Measurements from ENCODE around the gene WDFY4.

WDFY4 gene

GRCh38 chr10:48958598-48959190 is 274.0 kb downstream of the WDFY4 start:
- Mint-ChIP-seq H3K4me3 (no peak overlapping the region), H3K36me3 (ENCODE audit: low read depth) (no peaks in the 10 kb centered on the region), H3K9me3 (no peaks in the 10 kb centered on the region), H3K4me1 (no peaks in the 10 kb centered on the region), H3K27ac (no peak overlapping the region), H3K27me3 (ENCODE audit: low read depth, poor library complexity) (peaks cover 41% of the 10 kb centered on the region)
- no peak for TF ChIP-seq CTCF (IDR thresholded peaks at IDR 0.05)
- DNase-seq: no peak

- H3K9me3 Mint-ChIP-seq: no peaks in the 10 kb centered on the region
- peaks cover 58% of the 10 kb centered on the region for H3K27me3 Mint-ChIP-seq (ENCODE audit: low read depth, poor library complexity)
- no peaks in the 10 kb centered on the region for H3K36me3 Mint-ChIP-seq (ENCODE audit: low read depth)
- no peaks in the 10 kb centered on the region for H3K4me1 Mint-ChIP-seq
- H3K4me3 Mint-ChIP-seq: no peak overlapping the region
- H3K27ac Mint-ChIP-seq: no peak overlapping the region
- TF ChIP-seq CTCF (IDR thresholded peaks at IDR 0.05): no peak
- no peak for DNase-seq
Observed at GRCh38 chr10:48964038-48964437, 279.4 kb downstream of the WDFY4 start.

- Mint-ChIP-seq H3K9me3 (no peaks in the 10 kb centered on the region), H3K27me3 (ENCODE audit: low read depth, poor library complexity) (peaks cover 62% of the 10 kb centered on the region), H3K27ac (no peak overlapping the region), H3K36me3 (ENCODE audit: low read depth) (no peaks in the 10 kb centered on the region), H3K4me1 (no peaks in the 10 kb centered on the region), H3K4me3 (no peak overlapping the region)
- DNase-seq: no peak
- no peak for TF ChIP-seq CTCF (IDR thresholded peaks at IDR 0.05)
Observed at GRCh38 chr10:48965460-48965859, 280.8 kb downstream of the WDFY4 start.

- peaks cover 54% of the 10 kb centered on the region for H3K27me3 Mint-ChIP-seq (ENCODE audit: low read depth, poor library complexity)
- H3K4me1 Mint-ChIP-seq: no peaks in the 10 kb centered on the region
- no peak for TF ChIP-seq CTCF (IDR thresholded peaks at IDR 0.05)
- no peaks in the 10 kb centered on the region for H3K36me3 Mint-ChIP-seq (ENCODE audit: low read depth)
- DNase-seq: no peak
- no peaks in the 10 kb centered on the region for H3K9me3 Mint-ChIP-seq
- H3K27ac Mint-ChIP-seq: no peak overlapping the region
- no peak overlapping the region for H3K4me3 Mint-ChIP-seq
Observed at GRCh38 chr10:48968036-48968435, 283.4 kb downstream of the WDFY4 start.

GRCh38 chr10:48970046-48970445 is 285.4 kb downstream of the WDFY4 start:
- Mint-ChIP-seq H3K4me1 (no peaks in the 10 kb centered on the region), H3K9me3 (no peaks in the 10 kb centered on the region), H3K27ac (no peak overlapping the region), H3K36me3 (ENCODE audit: low read depth) (no peaks in the 10 kb centered on the region), H3K4me3 (no peak overlapping the region), H3K27me3 (ENCODE audit: low read depth, poor library complexity) (peaks cover 56% of the 10 kb centered on the region)
- no peak for DNase-seq
- TF ChIP-seq CTCF (IDR thresholded peaks at IDR 0.05): no peak

GRCh38 chr10:48970654-48971053 is 286.0 kb downstream of the WDFY4 start:
- no peak overlapping the region for H3K4me3 Mint-ChIP-seq
- no peak for TF ChIP-seq CTCF (IDR thresholded peaks at IDR 0.05)
- peaks cover 56% of the 10 kb centered on the region for H3K27me3 Mint-ChIP-seq (ENCODE audit: low read depth, poor library complexity)
- H3K36me3 Mint-ChIP-seq (ENCODE audit: low read depth): no peaks in the 10 kb centered on the region
- no peaks in the 10 kb centered on the region for H3K9me3 Mint-ChIP-seq
- DNase-seq: no peak
- H3K27ac Mint-ChIP-seq: no peak overlapping the region
- no peaks in the 10 kb centered on the region for H3K4me1 Mint-ChIP-seq
